Measurements from ENCODE around the gene LITAF.

DNA sequence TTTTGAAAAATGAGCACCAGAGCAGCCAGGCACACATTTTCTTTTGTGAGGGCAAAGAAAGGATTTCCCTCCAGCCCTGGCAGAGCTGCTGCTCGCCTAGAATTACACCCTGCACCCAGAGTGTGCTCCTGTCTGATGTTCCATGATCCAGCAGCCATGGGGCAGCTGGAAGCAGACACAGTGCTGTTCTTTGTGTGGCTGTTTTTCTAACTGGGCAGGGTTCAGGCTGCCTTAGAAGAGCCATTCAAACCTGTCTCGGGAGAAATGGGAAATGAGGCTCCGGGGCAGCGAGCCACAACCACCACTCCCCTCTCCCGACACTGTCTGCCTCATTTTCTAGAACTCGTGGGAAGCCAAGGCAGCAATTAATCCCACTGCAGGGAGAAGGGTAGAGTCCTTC, 28.9 kb downstream of the LITAF start:
- TF ChIP-seq, protein P1, sequence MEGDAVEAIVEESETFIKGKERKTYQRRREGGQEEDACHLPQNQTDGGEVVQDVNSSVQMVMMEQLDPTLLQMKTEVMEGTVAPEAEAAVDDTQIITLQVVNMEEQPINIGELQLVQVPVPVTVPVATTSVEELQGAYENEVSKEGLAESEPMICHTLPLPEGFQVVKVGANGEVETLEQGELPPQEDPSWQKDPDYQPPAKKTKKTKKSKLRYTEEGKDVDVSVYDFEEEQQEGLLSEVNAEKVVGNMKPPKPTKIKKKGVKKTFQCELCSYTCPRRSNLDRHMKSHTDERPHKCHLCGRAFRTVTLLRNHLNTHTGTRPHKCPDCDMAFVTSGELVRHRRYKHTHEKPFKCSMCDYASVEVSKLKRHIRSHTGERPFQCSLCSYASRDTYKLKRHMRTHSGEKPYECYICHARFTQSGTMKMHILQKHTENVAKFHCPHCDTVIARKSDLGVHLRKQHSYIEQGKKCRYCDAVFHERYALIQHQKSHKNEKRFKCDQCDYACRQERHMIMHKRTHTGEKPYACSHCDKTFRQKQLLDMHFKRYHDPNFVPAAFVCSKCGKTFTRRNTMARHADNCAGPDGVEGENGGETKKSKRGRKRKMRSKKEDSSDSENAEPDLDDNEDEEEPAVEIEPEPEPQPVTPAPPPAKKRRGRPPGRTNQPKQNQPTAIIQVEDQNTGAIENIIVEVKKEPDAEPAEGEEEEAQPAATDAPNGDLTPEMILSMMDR (IDR thresholded peaks at IDR 0.05): no peak
- TF ChIP-seq FOSL2 (IDR thresholded peaks at IDR 0.05) (no peak), FOSL2 (CRISPR knock-in tag; IDR thresholded peaks at IDR 0.05) (no peak)
- TF ChIP-seq, protein P2, sequence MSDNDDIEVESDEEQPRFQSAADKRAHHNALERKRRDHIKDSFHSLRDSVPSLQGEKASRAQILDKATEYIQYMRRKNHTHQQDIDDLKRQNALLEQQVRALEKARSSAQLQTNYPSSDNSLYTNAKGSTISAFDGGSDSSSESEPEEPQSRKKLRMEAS (IDR thresholded peaks at IDR 0.05): no peak

All from A549 (cell line).